GM10248 (cell line): ENCODE data around the gene SF3B1.

ENCODE experiments used
- CTCF ChIA-PET: fragments of 300-600 bp; sonication (Branson Sonifier 250); formaldehyde crosslinking; extraction: SDS; loops from one replicate; lab custom pipeline; 2021; ENCODE audit warnings: antibody characterized with exemption; lab: Yijun Ruan, JAX
- POLR2A ChIA-PET: fragments of 350-650 bp; sonication (Branson Sonifier 250); formaldehyde crosslinking; extraction: SDS; loops from one replicate; lab custom pipeline; 2020; ENCODE audit warnings: antibody characterized with exemption; lab: Yijun Ruan, JAX
- DNase-seq: peaks from one replicate; pipeline ENCODE4 v3.0.0; 2012; ENCODE audit errors: extremely low spot score
- CTCF ChIP-seq: IDR thresholded peaks from 2 replicates; pipeline ENCODE4 v1.5.1; 2012; ENCODE audit warnings: mild to moderate bottlenecking, low read depth; ENCODE audit errors: extremely low read depth, missing control alignments, control extremely low read depth

Gene SF3B1

GRCh38 chr2:197405582-197405981 is 29.2 kb downstream of the SF3B1 start:
- no peak for DNase-seq
- POLR2A ChIA-PET = no interaction called here
- CTCF ChIA-PET = interaction anchor here (1.1 kb wide), 3 partner anchors 9 to 292 kb away, joined by 3 read pairs; no protein-coding TSS in a partner anchor

GRCh38 chr2:197399887-197400540 is 34.8 kb downstream of the SF3B1 start:
- POLR2A ChIA-PET = no interaction called here
- CTCF ChIA-PET = no interaction called here

More at GRCh38 chr2:197405582-197405981, 29.2 kb downstream of the SF3B1 start:
- TF ChIP-seq CTCF = no peak

GRCh38 chr2:197398913-197399312 is 35.9 kb downstream of the SF3B1 start:
- ChIA-PET CTCF (interaction anchor here (1.2 kb wide), 1 partner anchor 263 kb away, joined by 3 read pairs; no protein-coding TSS in a partner anchor), POLR2A (interaction anchor here (0.5 kb wide), 1 partner anchor 888 kb away, joined by 3 read pairs; no protein-coding TSS in a partner anchor)
- TF ChIP-seq CTCF = no peak
- no peak for DNase-seq

More at GRCh38 chr2:197399887-197400540, 34.8 kb downstream of the SF3B1 start:
- TF ChIP-seq CTCF = no peak
- DNase-seq = no peak

GRCh38 chr2:197391220-197391717 is 43.6 kb downstream of the SF3B1 start:
- CTCF ChIA-PET = no interaction called here
- POLR2A ChIA-PET = no interaction called here
- TF ChIP-seq CTCF = no peak
- no peak for DNase-seq

GRCh38 chr2:197388866-197389587 is 45.8 kb downstream of the SF3B1 start:
- ChIA-PET POLR2A (no interaction called here), CTCF (interaction anchor here (1.2 kb wide), 2 partner anchors 11 to 30 kb away, joined by 3 to 4 read pairs; no protein-coding TSS in a partner anchor)
- TF ChIP-seq CTCF = no peak
- DNase-seq = no peak

- ChIA-PET POLR2A (no interaction called here), CTCF (interaction anchor here (1.5 kb wide), 1 partner anchor 376 kb away, joined by 4 read pairs; no protein-coding TSS in a partner anchor)
- no peak for TF ChIP-seq CTCF
- no peak for DNase-seq
These were observed 47.6 kb downstream of the SF3B1 start for GRCh38 chr2:197387179-197387578.
